HUES64 (cell line): ENCODE data around the gene TAX1BP3.

Source experiments
- H3K27ac ChIP-seq: 2 replicates; pipeline ENCODE4 v1.7.0; 2013; ENCODE audit warnings: low read depth, low read length, inconsistent platforms
- H3K27me3 ChIP-seq: 2 replicates; pipeline ENCODE4 v1.6.1; 2013; ENCODE audit warnings: mild to moderate bottlenecking, low read length; ENCODE audit not compliant: insufficient read depth
- H3K36me3 ChIP-seq: 2 replicates; pipeline ENCODE4 v1.6.1; 2013; ENCODE audit warnings: mild to moderate bottlenecking, low read length; ENCODE audit not compliant: insufficient read depth
- H3K4me1 ChIP-seq: 2 replicates; pipeline ENCODE4 v1.6.1; 2013; ENCODE audit warnings: mild to moderate bottlenecking, low read length, moderate library complexity; ENCODE audit not compliant: insufficient read depth
- H3K4me3 ChIP-seq: 2 replicates; pipeline ENCODE4 v1.5.1; 2013; ENCODE audit warnings: mild to moderate bottlenecking, low read length, moderate library complexity
- H3K9ac ChIP-seq: 2 replicates; pipeline ENCODE4 v1.6.1; 2013; ENCODE audit warnings: mild to moderate bottlenecking, low read depth, low read length
- H3K9me3 ChIP-seq: 2 replicates; pipeline ENCODE4 v1.6.1; 2013; ENCODE audit warnings: low read depth, low read length; ENCODE audit not compliant: insufficient read depth
- WGBS: fragments of 150-250, 120-280 bp; methylation state at CpG from one replicate; pipeline ENCODE4 v1.1.7; 2013; ENCODE audit warnings: missing lambda C conversion rate; 5-methylcytosine and 5-hydroxymethylcytosine counted together

TAX1BP3 gene

GRCh38 chr17:3669548-3669947 lies 1.2 kb upstream of the TAX1BP3 start:
- 48% methylated on average over 11 of the region's 12 CpGs for WGBS
- Histone ChIP-seq H3K9ac (peak overlapping the region; percentile 94), H3K27me3 (no peaks in the 10 kb centered on the region), H3K9me3 (no peaks in the 10 kb centered on the region), H3K27ac (peak overlapping the region; percentile 86; the same call in 1 of the 2 replicates), H3K4me1 (peaks cover 4% of the 10 kb centered on the region), H3K36me3 (peaks cover 4% of the 10 kb centered on the region), H3K4me3 (peak overlapping the region; percentile 94)

GRCh38 chr17:3669085-3669347 lies 638 bp upstream of the TAX1BP3 start:
- H3K4me1 ChIP-seq = peaks cover 4% of the 10 kb centered on the region
- H3K9ac ChIP-seq = peak overlapping the region; percentile 94
- under 1% methylated on average over 32 of the region's 32 CpGs for WGBS
- H3K9me3 ChIP-seq = no peaks in the 10 kb centered on the region
- peak overlapping the region; percentile 94 for H3K4me3 ChIP-seq
- H3K27me3 ChIP-seq = no peaks in the 10 kb centered on the region
- peaks cover 10% of the 10 kb centered on the region for H3K36me3 ChIP-seq
- peak overlapping the region; percentile 86 for H3K27ac ChIP-seq

GRCh38 chr17:3667366-3668278 lies 756 bp downstream of the TAX1BP3 start:
- peaks cover 20% of the 10 kb centered on the region for H3K36me3 ChIP-seq
- H3K9ac ChIP-seq = peak overlapping the region; percentile 95
- H3K9me3 ChIP-seq = no peaks in the 10 kb centered on the region
- no peaks in the 10 kb centered on the region for H3K27me3 ChIP-seq
- WGBS = 6% methylated on average over 39 of the region's 39 CpGs
- peak overlapping the region; percentile 100 for H3K27ac ChIP-seq
- H3K4me1 ChIP-seq = peaks cover 4% of the 10 kb centered on the region
- peak overlapping the region; percentile 94 for H3K4me3 ChIP-seq

- Histone ChIP-seq H3K27me3 (no peaks in the 10 kb centered on the region), H3K4me3 (no peak overlapping the region), H3K9me3 (no peaks in the 10 kb centered on the region), H3K27ac (no peak overlapping the region), H3K36me3 (peaks cover 20% of the 10 kb centered on the region), H3K9ac (no peak overlapping the region), H3K4me1 (peaks cover 4% of the 10 kb centered on the region)
- 96% methylated on average over 6 of the region's 6 CpGs for WGBS
These were observed 1.9 kb downstream of the TAX1BP3 start for GRCh38 chr17:3666516-3666915.

GRCh38 chr17:3665834-3666233 lies 2.5 kb downstream of the TAX1BP3 start:
- H3K9ac ChIP-seq = no peak overlapping the region
- WGBS = 83% methylated on average over 5 of the region's 5 CpGs

GRCh38 chr17:3663102-3664011 lies 5.0 kb downstream of the TAX1BP3 start:
- no peak overlapping the region for H3K9ac ChIP-seq
- H3K9me3 ChIP-seq = no peaks in the 10 kb centered on the region
- 92% methylated on average over 33 of the region's 33 CpGs for WGBS
- H3K4me3 ChIP-seq = no peak overlapping the region
- H3K27ac ChIP-seq = no peak overlapping the region
- H3K36me3 ChIP-seq = peaks cover 26% of the 10 kb centered on the region
- H3K4me1 ChIP-seq = peaks cover 9% of the 10 kb centered on the region
- no peaks in the 10 kb centered on the region for H3K27me3 ChIP-seq

More at GRCh38 chr17:3665834-3666233, 2.5 kb downstream of the TAX1BP3 start:
- Histone ChIP-seq H3K27ac (no peak overlapping the region), H3K4me3 (no peak overlapping the region), H3K9me3 (no peaks in the 10 kb centered on the region), H3K27me3 (no peaks in the 10 kb centered on the region), H3K36me3 (peaks cover 24% of the 10 kb centered on the region), H3K4me1 (peaks cover 4% of the 10 kb centered on the region)

- no peak overlapping the region for H3K27ac ChIP-seq
- H3K4me3 ChIP-seq = no peak overlapping the region
- 95% methylated on average over 23 of the region's 23 CpGs for WGBS
- no peaks in the 10 kb centered on the region for H3K9me3 ChIP-seq
- H3K9ac ChIP-seq = no peak overlapping the region
- peaks cover 34% of the 10 kb centered on the region for H3K36me3 ChIP-seq
- no peaks in the 10 kb centered on the region for H3K27me3 ChIP-seq
- H3K4me1 ChIP-seq = 0 out of 2 replicates have a peak, but pooled peaks cover 5% of the 10 kb centered on the region
These were observed 8.0 kb downstream of the TAX1BP3 start for GRCh38 chr17:3660311-3660891.

GRCh38 chr17:3659541-3660111 lies 8.8 kb downstream of the TAX1BP3 start:
- no peak overlapping the region for H3K27ac ChIP-seq
- no peaks in the 10 kb centered on the region for H3K9me3 ChIP-seq
- 0 out of 2 replicates have a peak, but pooled peaks cover 5% of the 10 kb centered on the region for H3K4me1 ChIP-seq
- H3K4me3 ChIP-seq = no peak overlapping the region
- no peaks in the 10 kb centered on the region for H3K27me3 ChIP-seq
- H3K36me3 ChIP-seq = peaks cover 36% of the 10 kb centered on the region
- H3K9ac ChIP-seq = no peak overlapping the region
- 84% methylated on average over 22 of the region's 22 CpGs for WGBS

- no peaks in the 10 kb centered on the region for H3K27me3 ChIP-seq
- H3K27ac ChIP-seq = no peak overlapping the region
- no peak overlapping the region for H3K4me3 ChIP-seq
- 0 out of 2 replicates have a peak, but pooled peaks cover 5% of the 10 kb centered on the region for H3K4me1 ChIP-seq
- peaks cover 29% of the 10 kb centered on the region for H3K36me3 ChIP-seq
- no peaks in the 10 kb centered on the region for H3K9me3 ChIP-seq
- 87% methylated on average over 22 of the region's 22 CpGs for WGBS
- no peak overlapping the region for H3K9ac ChIP-seq
These were observed 9.5 kb downstream of the TAX1BP3 start for GRCh38 chr17:3658784-3659449.
